Dendritic cell treated with granulocyte-macrophage colony-stimulating factor and Interleukin-4, amounts not matched to agents 40 ng/mL and 50 ng/mL, for 4 days (primary cell): Measurements from ENCODE around the gene COX7A1.
A peak's percentile ranks its signal among the peaks of the same experiment; 100 is the strongest.
"Not testable (repeated sequence)": the region's sequence is repeated elsewhere in the genome, so short reads cannot be mapped to it uniquely, and the experiment has no call there.

ENCODE experiments used
- H3K27ac Mint-ChIP-seq: one replicate; pipeline ENCODE4 v1.8.0; 2022; ENCODE audit warnings: mild to moderate bottlenecking, mixed read lengths
- H3K27me3 Mint-ChIP-seq: one replicate; pipeline ENCODE4 v1.8.0; 2022; ENCODE audit warnings: mild to moderate bottlenecking, mixed read lengths
- H3K36me3 Mint-ChIP-seq: one replicate; pipeline ENCODE4 v1.8.0; 2022; ENCODE audit warnings: low read depth, mixed read lengths
- H3K4me1 Mint-ChIP-seq: one replicate; pipeline ENCODE4 v1.8.0; 2022; ENCODE audit warnings: low read depth, mixed read lengths
- H3K4me3 Mint-ChIP-seq: one replicate; pipeline ENCODE4 v1.8.0; 2022; ENCODE audit warnings: mild to moderate bottlenecking, moderate library complexity, mixed read lengths
- H3K9me3 Mint-ChIP-seq: one replicate; pipeline ENCODE4 v1.8.0; 2022; ENCODE audit warnings: mixed read lengths
- intact Hi-C: fragments of 100-400 bp; cut with micrococcal nuclease; formaldehyde crosslinking; loops from one replicate; pipeline ENCODE4 v1.15.0; 2022

COX7A1 gene

GRCh38 chr19:36136964-36137686, 15.1 kb downstream of the COX7A1 start:
- no peak overlapping the region for H3K4me3 Mint-ChIP-seq
- H3K9me3 Mint-ChIP-seq: no peaks in the 10 kb centered on the region
- peaks cover 6% of the 10 kb centered on the region for H3K27me3 Mint-ChIP-seq
- intact Hi-C loops: no loop called here
- peaks cover 38% of the 10 kb centered on the region for H3K4me1 Mint-ChIP-seq
- H3K36me3 Mint-ChIP-seq: peaks cover 27% of the 10 kb centered on the region
- peak overlapping the region; percentile 42 for H3K27ac Mint-ChIP-seq

GRCh38 chr19:36134867-36135266, 17.4 kb downstream of the COX7A1 start:
- H3K4me3 Mint-ChIP-seq, intact Hi-C loops, H3K27me3 Mint-ChIP-seq, H3K36me3 Mint-ChIP-seq, H3K9me3 Mint-ChIP-seq: not testable (repeated sequence)
- peaks cover 37% of the 10 kb centered on the region for H3K4me1 Mint-ChIP-seq
- peak overlapping the region; percentile 65 for H3K27ac Mint-ChIP-seq

GRCh38 chr19:36131221-36131620, 21.0 kb downstream of the COX7A1 start:
- intact Hi-C loops, H3K27me3 Mint-ChIP-seq, H3K4me3 Mint-ChIP-seq, H3K36me3 Mint-ChIP-seq, H3K9me3 Mint-ChIP-seq: not testable (repeated sequence)
- H3K27ac Mint-ChIP-seq: peak overlapping the region; percentile 82
- H3K4me1 Mint-ChIP-seq: peaks cover 41% of the 10 kb centered on the region

- peaks cover 37% of the 10 kb centered on the region for H3K4me1 Mint-ChIP-seq
- H3K27me3 Mint-ChIP-seq: no peaks in the 10 kb centered on the region
- no peaks in the 10 kb centered on the region for H3K9me3 Mint-ChIP-seq
- H3K36me3 Mint-ChIP-seq: peaks cover 29% of the 10 kb centered on the region
- H3K27ac Mint-ChIP-seq: peak overlapping the region; percentile 98
- intact Hi-C loops: loop anchor here (1.0 kb wide), 1 partner anchor 11 kb away; no protein-coding TSS in a partner anchor
- H3K4me3 Mint-ChIP-seq: peak overlapping the region; percentile 89
Observed at GRCh38 chr19:36128392-36128736, 23.9 kb downstream of the COX7A1 start.

- no peak overlapping the region for H3K4me3 Mint-ChIP-seq
Observed at GRCh38 chr19:36125557-36125956, 26.7 kb downstream of the COX7A1 start.

GRCh38 chr19:36121486-36122124, 30.6 kb downstream of the COX7A1 start:
- Mint-ChIP-seq H3K27me3 (no peaks in the 10 kb centered on the region), H3K4me3 (no peak overlapping the region), H3K9me3 (no peaks in the 10 kb centered on the region), H3K27ac (no peak overlapping the region), H3K4me1 (peaks cover 25% of the 10 kb centered on the region), H3K36me3 (peaks cover 97% of the 10 kb centered on the region)
- intact Hi-C loops: no loop called here

More at GRCh38 chr19:36125557-36125956, 26.7 kb downstream of the COX7A1 start:
- Mint-ChIP-seq H3K27me3 (no peaks in the 10 kb centered on the region), H3K9me3 (no peaks in the 10 kb centered on the region), H3K36me3 (peaks cover 57% of the 10 kb centered on the region), H3K4me1 (peaks cover 23% of the 10 kb centered on the region), H3K27ac (no peak overlapping the region)
- intact Hi-C loops: no loop called here

GRCh38 chr19:36120984-36121358, 31.3 kb downstream of the COX7A1 start:
- Mint-ChIP-seq H3K4me3 (no peak overlapping the region), H3K9me3 (no peaks in the 10 kb centered on the region), H3K36me3 (peaks cover 100% of the 10 kb centered on the region), H3K27me3 (no peaks in the 10 kb centered on the region), H3K27ac (no peak overlapping the region), H3K4me1 (peaks cover 31% of the 10 kb centered on the region)
- intact Hi-C loops: no loop called here

GRCh38 chr19:36120092-36120983, 31.9 kb downstream of the COX7A1 start:
- Mint-ChIP-seq H3K4me3 (no peak overlapping the region), H3K36me3 (peaks cover 99% of the 10 kb centered on the region), H3K27ac (no peak overlapping the region), H3K4me1 (peaks cover 32% of the 10 kb centered on the region), H3K9me3 (no peaks in the 10 kb centered on the region), H3K27me3 (no peaks in the 10 kb centered on the region)
- intact Hi-C loops: no loop called here

- intact Hi-C loops: no loop called here
- H3K4me3 Mint-ChIP-seq: peak overlapping the region; percentile 90
- H3K9me3 Mint-ChIP-seq: no peaks in the 10 kb centered on the region
- peaks cover 95% of the 10 kb centered on the region for H3K36me3 Mint-ChIP-seq
- H3K27ac Mint-ChIP-seq: peak overlapping the region; percentile 90
- peaks cover 47% of the 10 kb centered on the region for H3K4me1 Mint-ChIP-seq
- H3K27me3 Mint-ChIP-seq: no peaks in the 10 kb centered on the region
Observed at GRCh38 chr19:36116344-36116637, 36.0 kb downstream of the COX7A1 start.

- Mint-ChIP-seq H3K27ac (peak within 1 kb of the TSS; percentile 90), H3K4me1 (peaks cover 47% of the 10 kb centered on the region), H3K4me3 (peak within 1 kb of the TSS; percentile 90), H3K36me3 (peaks cover 94% of the 10 kb centered on the region), H3K9me3 (no peaks in the 10 kb centered on the region), H3K27me3 (no peaks in the 10 kb centered on the region)
- intact Hi-C loops: loop anchor here (1.0 kb wide), 1 partner anchor 61 kb away; the partner anchor contains the start of genes THAP8 and WDR62
Observed at GRCh38 chr19:36115453-36116343, 36.5 kb downstream of the COX7A1 start, which contains the start of gene TBCB. TBCB (plus strand) TSS chr19:36115468; CDS start chr19:36115561, 93 bp downstream.

GRCh38 chr19:36114721-36115452, 37.4 kb downstream of the COX7A1 start, which contains the start of gene POLR2I:
POLR2I (minus strand) TSS chr19:36114875; CDS start chr19:36114856, 19 bp downstream.
- no peaks in the 10 kb centered on the region for H3K27me3 Mint-ChIP-seq
- no peaks in the 10 kb centered on the region for H3K9me3 Mint-ChIP-seq
- intact Hi-C loops: loop anchor here (1.0 kb wide), 1 partner anchor 61 kb away; the partner anchor contains the start of genes THAP8 and WDR62
- H3K27ac Mint-ChIP-seq: peak within 1 kb of the TSS; percentile 90
- peak within 1 kb of the TSS; percentile 90 for H3K4me3 Mint-ChIP-seq
- H3K4me1 Mint-ChIP-seq: peaks cover 41% of the 10 kb centered on the region
- H3K36me3 Mint-ChIP-seq: peaks cover 87% of the 10 kb centered on the region

GRCh38 chr19:36113894-36114720, 38.1 kb downstream of the COX7A1 start:
- intact Hi-C loops: no loop called here
- Mint-ChIP-seq H3K27ac (peak overlapping the region; percentile 90), H3K9me3 (no peaks in the 10 kb centered on the region), H3K36me3 (peaks cover 79% of the 10 kb centered on the region), H3K4me1 (peaks cover 39% of the 10 kb centered on the region), H3K27me3 (no peaks in the 10 kb centered on the region), H3K4me3 (peak overlapping the region; percentile 90)
